OCI-LY3 (cell line): ENCODE results near the gene ERC1.
"Not testable (repeated sequence)": the region's sequence is repeated elsewhere in the genome, so short reads cannot be mapped to it uniquely, and the experiment has no call there.

Experiments used
- CTCF ChIP-seq: fragments of 200-600, 300-600 bp; sonication (generic); IDR thresholded peaks from 2 replicates; pipeline ENCODE4 v1.5.1; 2014; ENCODE audit warnings: antibody characterized with exemption, low read length, low read depth
- EZH2phosphoT487 ChIP-seq: fragments of 200-600 bp; shearing (Covaris generic); IDR thresholded peaks from 2 replicates; pipeline ENCODE4 v1.6.1; 2018; ENCODE audit warnings: antibody characterized with exemption, mixed run types, low read depth

- not testable (repeated sequence) for TF ChIP-seq CTCF, EZH2phosphoT487
Measured at GRCh38 chr12:1146758-1147157, 155.7 kb downstream of the ERC1 start.
